ENCODE measurements around the gene SECISBP2L.

SECISBP2L gene

GRCh38 chr15:48939648-48940047, 106.6 kb downstream of the SECISBP2L start:
- no peak overlapping the region for H3K4me2 ChIP-seq (ENCODE audit: low read length)
- H3F3A ChIP-seq (ENCODE audit: control insufficient read depth, insufficient read depth) = no peaks in the 10 kb centered on the region
- H4K20me1 ChIP-seq (ENCODE audit: control insufficient read depth, insufficient read depth, low read depth, low read length) = no peaks in the 10 kb centered on the region
- no peak overlapping the region for H3K4me3 ChIP-seq (ENCODE audit: low read length)
- no peaks in the 10 kb centered on the region; the same call in 1 of the 2 replicates for H3K9me2 ChIP-seq (replicated peaks; ENCODE audit: control insufficient read depth, low read length)
- H3K27me3 ChIP-seq (ENCODE audit: control insufficient read depth, low read length) = peaks cover 13% of the 10 kb centered on the region
- H3K27ac ChIP-seq (ENCODE audit: low read depth, low read length) = no peak overlapping the region
- TF ChIP-seq EZH2phosphoT487 (IDR thresholded peaks at IDR 0.05; ENCODE audit: borderline replicate concordance, low read length) = no peak
- TF ChIP-seq, protein P1, sequence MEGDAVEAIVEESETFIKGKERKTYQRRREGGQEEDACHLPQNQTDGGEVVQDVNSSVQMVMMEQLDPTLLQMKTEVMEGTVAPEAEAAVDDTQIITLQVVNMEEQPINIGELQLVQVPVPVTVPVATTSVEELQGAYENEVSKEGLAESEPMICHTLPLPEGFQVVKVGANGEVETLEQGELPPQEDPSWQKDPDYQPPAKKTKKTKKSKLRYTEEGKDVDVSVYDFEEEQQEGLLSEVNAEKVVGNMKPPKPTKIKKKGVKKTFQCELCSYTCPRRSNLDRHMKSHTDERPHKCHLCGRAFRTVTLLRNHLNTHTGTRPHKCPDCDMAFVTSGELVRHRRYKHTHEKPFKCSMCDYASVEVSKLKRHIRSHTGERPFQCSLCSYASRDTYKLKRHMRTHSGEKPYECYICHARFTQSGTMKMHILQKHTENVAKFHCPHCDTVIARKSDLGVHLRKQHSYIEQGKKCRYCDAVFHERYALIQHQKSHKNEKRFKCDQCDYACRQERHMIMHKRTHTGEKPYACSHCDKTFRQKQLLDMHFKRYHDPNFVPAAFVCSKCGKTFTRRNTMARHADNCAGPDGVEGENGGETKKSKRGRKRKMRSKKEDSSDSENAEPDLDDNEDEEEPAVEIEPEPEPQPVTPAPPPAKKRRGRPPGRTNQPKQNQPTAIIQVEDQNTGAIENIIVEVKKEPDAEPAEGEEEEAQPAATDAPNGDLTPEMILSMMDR (IDR thresholded peaks at IDR 0.05; ENCODE audit: low read depth, low read length, poor library complexity, severe bottlenecking) = no peak
- no peaks in the 10 kb centered on the region for H3K79me2 ChIP-seq (ENCODE audit: control insufficient read depth, low read length)
- H3K9me3 ChIP-seq (ENCODE audit: control insufficient read depth, insufficient read depth, low read length) = no peaks in the 10 kb centered on the region
- no peaks in the 10 kb centered on the region for H3K36me3 ChIP-seq (ENCODE audit: control insufficient read depth, low read length)
- no peaks in the 10 kb centered on the region for H3K4me1 ChIP-seq (ENCODE audit: control insufficient read depth, low read length)
